SH-SY5Y (cell line): Measurements from ENCODE around the gene MNAT1.

Experiments
- GATA2 ChIP-seq: IDR thresholded peaks from 2 replicates; pipeline ENCODE4 v1.6.1; 2011; ENCODE audit warnings: mild to moderate bottlenecking, low read depth, low read length
- GATA3 ChIP-seq: IDR thresholded peaks from 2 replicates; pipeline ENCODE4 v1.6.1; 2011; ENCODE audit warnings: low read depth, mild to moderate bottlenecking, low read length, moderate library complexity

MNAT1 gene

GRCh38 chr14:60734465-60735242, at the start of gene MNAT1:
Gene MNAT1 (plus strand): TSS chr14:60734761. CDS start chr14:60734863, 102 bp downstream.
- no peak for TF ChIP-seq GATA2
- no peak for TF ChIP-seq GATA3

GRCh38 chr14:60686865-60687264, 47.7 kb upstream of the MNAT1 start:
- TF ChIP-seq GATA3 (no peak), GATA2 (no peak)

GRCh38 chr14:60691383-60692113, 43.0 kb upstream of the MNAT1 start:
- TF ChIP-seq GATA2 (no peak), GATA3 (no peak)

- TF ChIP-seq GATA3 (no peak), GATA2 (no peak)
These were observed 39.2 kb upstream of the MNAT1 start for GRCh38 chr14:60695327-60695726.

- no peak for TF ChIP-seq GATA3
These were observed 34.0 kb upstream of the MNAT1 start for GRCh38 chr14:60700598-60700997.

- TF ChIP-seq GATA3 (no peak), GATA2 (no peak)
These were observed 29.5 kb upstream of the MNAT1 start for GRCh38 chr14:60705100-60705499.

- no peak for TF ChIP-seq GATA3
- TF ChIP-seq GATA2, result no peak
These were observed 26.7 kb upstream of the MNAT1 start for GRCh38 chr14:60707858-60708257.

GRCh38 chr14:60710494-60710893, 24.1 kb upstream of the MNAT1 start:
- no peak for TF ChIP-seq GATA2
- no peak for TF ChIP-seq GATA3

GRCh38 chr14:60713513-60713912, 21.0 kb upstream of the MNAT1 start:
- TF ChIP-seq GATA3 (no peak), GATA2 (no peak)

- TF ChIP-seq GATA2 (no peak), GATA3 (no peak)
These were observed 14.2 kb upstream of the MNAT1 start for GRCh38 chr14:60720391-60720790.

GRCh38 chr14:60720962-60721325, 13.6 kb upstream of the MNAT1 start:
- TF ChIP-seq GATA3 (no peak), GATA2 (no peak)

- TF ChIP-seq GATA3 (no peak), GATA2 (no peak)
These were observed 13.0 kb upstream of the MNAT1 start for GRCh38 chr14:60721326-60722106.

GRCh38 chr14:60722107-60722356, 12.5 kb upstream of the MNAT1 start:
- TF ChIP-seq GATA2 (no peak), GATA3 (no peak)

GRCh38 chr14:60722357-60723115, 12.0 kb upstream of the MNAT1 start:
- TF ChIP-seq GATA2 (no peak), GATA3 (no peak)
